ENCODE results near the gene LOXL1. TPM values are rescaled to one million over a fixed set of nuclear protein-coding genes. Genes with fewer than 3 reads are reported as not detected.

LOXL1 gene
- total and polyA plus RNA-seq, 2 of the 4 experiments (the other 2 are of a cell fraction), result 148 to 332 TPM

DNA sequence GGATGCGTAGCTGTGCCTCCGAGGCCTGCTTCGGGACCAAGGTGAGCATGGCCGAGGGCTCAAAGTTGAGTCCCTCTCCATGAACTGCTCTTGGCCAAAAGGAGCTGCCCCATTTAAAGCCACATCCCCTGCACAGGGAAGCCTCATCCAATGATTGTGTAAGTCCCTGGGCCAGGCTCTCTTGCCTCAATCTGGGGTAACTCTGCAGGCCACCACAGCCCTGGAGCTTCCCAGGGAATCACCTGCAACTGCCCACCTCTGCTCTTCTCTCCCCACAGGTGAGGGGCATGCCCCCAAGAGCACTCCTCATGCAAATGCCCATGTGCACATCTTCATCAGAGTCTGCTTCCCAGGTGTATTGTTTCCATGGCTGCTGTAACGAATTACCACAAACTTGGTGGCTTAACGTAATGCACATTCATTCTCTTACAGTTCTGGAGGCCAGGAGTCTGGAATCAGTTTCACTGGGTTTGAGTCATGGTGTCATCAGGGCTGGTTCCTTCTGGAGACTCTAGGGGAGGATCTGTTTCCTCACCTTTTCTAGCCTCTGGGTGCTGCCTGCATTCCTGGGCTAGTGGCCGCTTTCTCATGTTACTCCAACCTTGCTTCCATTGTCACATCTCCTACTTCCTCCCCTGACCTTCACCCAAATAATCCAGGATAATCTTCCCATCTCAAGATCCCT, 25.0 kb upstream of the LOXL1 start:
- H3K4ac ChIP-seq (ENCODE audit: low read depth, low read length), result no peak overlapping the region
- H3K79me1 ChIP-seq (ENCODE audit: low read depth in 1 of 2, low read length in 2 of 2), result no peaks in the 10 kb centered on the region
- WGBS, 2 experiments (ENCODE audit: extremely low coverage in 2 of 2, insufficient read length in 1 of 2), result 100% methylated on average over 2 of the region's 7 CpGs; no CpG with 5 or more reads in 1 of the 2 experiments
- dilution Hi-C loops (cut with HindIII; ENCODE audit: low sequenced_read_pairs, unreplicated experiment) (no loop called here), intact Hi-C loops (cut with micrococcal nuclease) (no loop called here), in situ Hi-C loops (cut with MboI; ENCODE audit: low sequenced_read_pairs) (no loop called here)
- ATAC-seq (ENCODE audit: low read depth) (no peak), DNase-seq (no peak)
- no peaks in the 10 kb centered on the region for H3K36me3 ChIP-seq (ENCODE audit: control insufficient read depth, insufficient read depth, low read length)
- H2BK20ac ChIP-seq (ENCODE audit: low read depth, low read length), result no peak overlapping the region
- no peak overlapping the region for H2BK120ac ChIP-seq (ENCODE audit: low read depth, low read length)
- no peak overlapping the region for H4K91ac ChIP-seq (ENCODE audit: insufficient read depth, low read depth, low read length)
- ChIA-PET CTCF (no interaction called here), POLR2A (ENCODE audit: unreplicated experiment) (no interaction called here)
- no peak overlapping the region for H3K18ac ChIP-seq (ENCODE audit: low read depth, low read length)
- peaks cover 6% of the 10 kb centered on the region for H3K4me1 ChIP-seq (ENCODE audit: control insufficient read depth, insufficient read depth, low read length)
- no peak overlapping the region for H3K23ac ChIP-seq (ENCODE audit: low read depth, low read length)
- no peak overlapping the region for H3K4me2 ChIP-seq (ENCODE audit: low read depth, low read length)
- H2AFZ ChIP-seq (replicated peaks; ENCODE audit: low read length, poor library complexity), result no peak overlapping the region
- TF ChIP-seq RFX5 (IDR thresholded peaks at IDR 0.05; ENCODE audit: low read depth, low read length) (no peak), MAFK (IDR thresholded peaks at IDR 0.05; ENCODE audit: low read depth, low read length) (no peak), RAD21 (IDR thresholded peaks at IDR 0.05; ENCODE audit: low read length) (no peak), FOS (IDR thresholded peaks at IDR 0.05; ENCODE audit: low read depth, low read length) (no peak), CHD1 (IDR thresholded peaks at IDR 0.05; ENCODE audit: low read depth, low read length) (no peak), MXI1 (IDR thresholded peaks at IDR 0.05; ENCODE audit: borderline replicate concordance, low read depth, low read length) (no peak), BHLHE40 (IDR thresholded peaks at IDR 0.05; ENCODE audit: low read depth, low read length) (no peak), POLR2A (IDR thresholded peaks at IDR 0.05; ENCODE audit: low read depth, low read length) (no peak), SMC3 (IDR thresholded peaks at IDR 0.05; ENCODE audit: low read depth, low read length) (no peak), RCOR1 (IDR thresholded peaks at IDR 0.05; ENCODE audit: insufficient replicate concordance, low read length) (no peak), NFE2L2 (IDR thresholded peaks at IDR 0.05; ENCODE audit: low read depth, low read length) (no peak), MAZ (IDR thresholded peaks at IDR 0.05; ENCODE audit: borderline replicate concordance, low read depth, low read length) (no peak), CEBPB (IDR thresholded peaks at IDR 0.05; ENCODE audit: low read depth, low read length) (no peak)
- TF ChIP-seq, protein P1, sequence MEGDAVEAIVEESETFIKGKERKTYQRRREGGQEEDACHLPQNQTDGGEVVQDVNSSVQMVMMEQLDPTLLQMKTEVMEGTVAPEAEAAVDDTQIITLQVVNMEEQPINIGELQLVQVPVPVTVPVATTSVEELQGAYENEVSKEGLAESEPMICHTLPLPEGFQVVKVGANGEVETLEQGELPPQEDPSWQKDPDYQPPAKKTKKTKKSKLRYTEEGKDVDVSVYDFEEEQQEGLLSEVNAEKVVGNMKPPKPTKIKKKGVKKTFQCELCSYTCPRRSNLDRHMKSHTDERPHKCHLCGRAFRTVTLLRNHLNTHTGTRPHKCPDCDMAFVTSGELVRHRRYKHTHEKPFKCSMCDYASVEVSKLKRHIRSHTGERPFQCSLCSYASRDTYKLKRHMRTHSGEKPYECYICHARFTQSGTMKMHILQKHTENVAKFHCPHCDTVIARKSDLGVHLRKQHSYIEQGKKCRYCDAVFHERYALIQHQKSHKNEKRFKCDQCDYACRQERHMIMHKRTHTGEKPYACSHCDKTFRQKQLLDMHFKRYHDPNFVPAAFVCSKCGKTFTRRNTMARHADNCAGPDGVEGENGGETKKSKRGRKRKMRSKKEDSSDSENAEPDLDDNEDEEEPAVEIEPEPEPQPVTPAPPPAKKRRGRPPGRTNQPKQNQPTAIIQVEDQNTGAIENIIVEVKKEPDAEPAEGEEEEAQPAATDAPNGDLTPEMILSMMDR (conservative IDR thresholded peaks at IDR 0.05; ENCODE audit: low read depth, low read length), result no peak
- TF ChIP-seq, protein P2, sequence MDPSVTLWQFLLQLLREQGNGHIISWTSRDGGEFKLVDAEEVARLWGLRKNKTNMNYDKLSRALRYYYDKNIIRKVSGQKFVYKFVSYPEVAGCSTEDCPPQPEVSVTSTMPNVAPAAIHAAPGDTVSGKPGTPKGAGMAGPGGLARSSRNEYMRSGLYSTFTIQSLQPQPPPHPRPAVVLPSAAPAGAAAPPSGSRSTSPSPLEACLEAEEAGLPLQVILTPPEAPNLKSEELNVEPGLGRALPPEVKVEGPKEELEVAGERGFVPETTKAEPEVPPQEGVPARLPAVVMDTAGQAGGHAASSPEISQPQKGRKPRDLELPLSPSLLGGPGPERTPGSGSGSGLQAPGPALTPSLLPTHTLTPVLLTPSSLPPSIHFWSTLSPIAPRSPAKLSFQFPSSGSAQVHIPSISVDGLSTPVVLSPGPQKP (IDR thresholded peaks at IDR 0.05; ENCODE audit: borderline replicate concordance, low read depth, low read length), result no peak
- TF ChIP-seq, protein P3, sequence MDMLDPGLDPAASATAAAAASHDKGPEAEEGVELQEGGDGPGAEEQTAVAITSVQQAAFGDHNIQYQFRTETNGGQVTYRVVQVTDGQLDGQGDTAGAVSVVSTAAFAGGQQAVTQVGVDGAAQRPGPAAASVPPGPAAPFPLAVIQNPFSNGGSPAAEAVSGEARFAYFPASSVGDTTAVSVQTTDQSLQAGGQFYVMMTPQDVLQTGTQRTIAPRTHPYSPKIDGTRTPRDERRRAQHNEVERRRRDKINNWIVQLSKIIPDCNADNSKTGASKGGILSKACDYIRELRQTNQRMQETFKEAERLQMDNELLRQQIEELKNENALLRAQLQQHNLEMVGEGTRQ (IDR thresholded peaks at IDR 0.05; ENCODE audit: low read depth, low read length), result no peak
- H3K9ac ChIP-seq (ENCODE audit: low read depth, low read length), result no peak overlapping the region
- H3K9me3 ChIP-seq (ENCODE audit: control insufficient read depth, insufficient read depth, low read length), result no peaks in the 10 kb centered on the region
- H3K56ac ChIP-seq (ENCODE audit: extremely low read depth, insufficient read depth, low read length), result no peak overlapping the region
- no peak overlapping the region for H3K14ac ChIP-seq (replicated peaks; ENCODE audit: low read depth, low read length)
- H2AK9ac ChIP-seq (replicated peaks; ENCODE audit: low read depth, low read length, poor library complexity), result no peak overlapping the region
- no peak overlapping the region for H4K5ac ChIP-seq (ENCODE audit: low read depth, low read length)
- no peaks in the 10 kb centered on the region for H4K20me1 ChIP-seq (ENCODE audit: insufficient read depth, low read length)
- no peak overlapping the region for H3K27ac ChIP-seq (ENCODE audit: insufficient read depth, low read length)
- H3K9me1 ChIP-seq (ENCODE audit: insufficient read depth, low read length), result peaks cover 17% of the 10 kb centered on the region
- H3K27me3 ChIP-seq (ENCODE audit: control insufficient read depth, insufficient read depth, low read length), result no peaks in the 10 kb centered on the region
- no TSS peak for BruUV-seq (replicated peaks)
- no peak overlapping the region for H3K4me3 ChIP-seq (ENCODE audit: insufficient read depth, low read depth, low read length)
- no peak overlapping the region for H2BK5ac ChIP-seq (ENCODE audit: low read depth, low read length, poor library complexity, severe bottlenecking)
- no peak overlapping the region for H2AK5ac ChIP-seq (ENCODE audit: low read depth, low read length)
- no peak overlapping the region for H4K8ac ChIP-seq (ENCODE audit: low read depth in 2 of 2, low read length in 2 of 2)
- H2BK15ac ChIP-seq (ENCODE audit: low read depth, low read length), result no peak overlapping the region
